ENCODE measurements around the gene LRRC4B.

Gene LRRC4B

GRCh38 chr19:50501568-50502475, 66.4 kb downstream of the LRRC4B start:
- 94% methylated on average over 19 of the region's 25 CpGs for WGBS (ENCODE audit: insufficient coverage)
- ChIA-PET POLR2A (interaction anchor here (0.6 kb wide), 1 partner anchor 608 kb away, joined by 3 read pairs; no protein-coding TSS in a partner anchor), CTCF (interaction anchor here (0.6 to 0.7 kb wide), 2 partner anchors 16 to 67 kb away, joined by 3 read pairs; no protein-coding TSS in a partner anchor)
- H3K27ac ChIP-seq (ENCODE audit: insufficient read depth in 1 of 2, low read depth in 1 of 2, low read length in 2 of 2, poor library complexity in 1 of 2, severe bottlenecking in 2 of 2), result no peak overlapping the region
- DNase-seq, result no peak
- H3K27me3 ChIP-seq (replicated peaks in 2 of 5; ENCODE audit: control insufficient read depth in 4 of 5, insufficient read depth in 5 of 5, low read length in 4 of 5), result no peaks in the 10 kb centered on the region
- H3K36me3 ChIP-seq (ENCODE audit: control insufficient read depth in 4 of 4, insufficient read depth in 4 of 4, low read length in 3 of 4), result peaks cover 0 to 4% (median under 1%) of the 10 kb centered on the region in 4 experiments
- H3K4me3 ChIP-seq (ENCODE audit: control insufficient read depth in 1 of 7, extremely low read depth in 1 of 7, insufficient read depth in 4 of 7, low read depth in 2 of 7, low read length in 6 of 7), result no peak overlapping the region
- H3K4me1 ChIP-seq (ENCODE audit: control extremely low read depth in 1 of 4, control insufficient read depth in 4 of 4, insufficient read depth in 4 of 4, low read length in 3 of 4), result no peaks in the 10 kb centered on the region
- H3K9me3 ChIP-seq (ENCODE audit: control extremely low read depth in 1 of 5, control insufficient read depth in 4 of 5, insufficient read depth in 2 of 5, low read depth in 1 of 5, low read length in 4 of 5), result no peaks in the 10 kb centered on the region

GRCh38 chr19:50501186-50501567, 67.1 kb downstream of the LRRC4B start:
- H3K36me3 ChIP-seq (ENCODE audit: control insufficient read depth in 4 of 4, insufficient read depth in 4 of 4, low read length in 3 of 4), result peaks cover 0 to 2% (median under 1%) of the 10 kb centered on the region in 4 experiments
- no peak overlapping the region for H3K4me3 ChIP-seq (ENCODE audit: control insufficient read depth in 1 of 7, extremely low read depth in 1 of 7, insufficient read depth in 4 of 7, low read depth in 2 of 7, low read length in 6 of 7)
- no peaks in the 10 kb centered on the region for H3K4me1 ChIP-seq (ENCODE audit: control extremely low read depth in 1 of 4, control insufficient read depth in 4 of 4, insufficient read depth in 4 of 4, low read length in 3 of 4)
- no peak overlapping the region for H3K27ac ChIP-seq (ENCODE audit: insufficient read depth in 1 of 2, low read depth in 1 of 2, low read length in 2 of 2, poor library complexity in 1 of 2, severe bottlenecking in 2 of 2)
- CTCF ChIA-PET, result interaction anchor here (0.7 kb wide), 1 partner anchor 68 kb away, joined by 3 read pairs; no protein-coding TSS in a partner anchor
- no peaks in the 10 kb centered on the region for H3K9me3 ChIP-seq (ENCODE audit: control extremely low read depth in 1 of 5, control insufficient read depth in 4 of 5, insufficient read depth in 2 of 5, low read depth in 1 of 5, low read length in 4 of 5)
- WGBS (ENCODE audit: insufficient coverage), result 85% methylated on average over 10 of the region's 12 CpGs
- DNase-seq, result no peak
- H3K27me3 ChIP-seq (replicated peaks in 2 of 5; ENCODE audit: control insufficient read depth in 4 of 5, insufficient read depth in 5 of 5, low read length in 4 of 5), result no peaks in the 10 kb centered on the region
- POLR2A ChIA-PET, result interaction anchor here (0.6 kb wide), 1 partner anchor 608 kb away, joined by 3 read pairs; no protein-coding TSS in a partner anchor

GRCh38 chr19:50500753-50501151, 67.5 kb downstream of the LRRC4B start:
- no peaks in the 10 kb centered on the region for H3K4me1 ChIP-seq (ENCODE audit: control extremely low read depth in 1 of 4, control insufficient read depth in 4 of 4, insufficient read depth in 4 of 4, low read length in 3 of 4)
- H3K27ac ChIP-seq (ENCODE audit: insufficient read depth in 1 of 2, low read depth in 1 of 2, low read length in 2 of 2, poor library complexity in 1 of 2, severe bottlenecking in 2 of 2), result no peak overlapping the region
- ChIA-PET POLR2A (no interaction called here), CTCF (no interaction called here)
- H3K9me3 ChIP-seq (ENCODE audit: control extremely low read depth in 1 of 5, control insufficient read depth in 4 of 5, insufficient read depth in 2 of 5, low read depth in 1 of 5, low read length in 4 of 5), result no peaks in the 10 kb centered on the region
- H3K4me3 ChIP-seq (ENCODE audit: control insufficient read depth in 1 of 7, extremely low read depth in 1 of 7, insufficient read depth in 4 of 7, low read depth in 2 of 7, low read length in 6 of 7), result no peak overlapping the region
- no peak for DNase-seq
- H3K36me3 ChIP-seq (ENCODE audit: control insufficient read depth in 4 of 4, insufficient read depth in 4 of 4, low read length in 3 of 4), result peaks cover 0 to 2% (median 0%) of the 10 kb centered on the region in 4 experiments
- H3K27me3 ChIP-seq (replicated peaks in 2 of 5; ENCODE audit: control insufficient read depth in 4 of 5, insufficient read depth in 5 of 5, low read length in 4 of 5), result no peaks in the 10 kb centered on the region
- WGBS (ENCODE audit: insufficient coverage), result 83% methylated on average over 10 of the region's 10 CpGs

- peak; percentile 47 to 59 (median 49) for DNase-seq
- Histone ChIP-seq H3K27me3 (replicated peaks in 2 of 5; ENCODE audit: control insufficient read depth in 4 of 5, insufficient read depth in 5 of 5, low read length in 4 of 5) (no peaks in the 10 kb centered on the region), H3K4me1 (ENCODE audit: control extremely low read depth in 1 of 4, control insufficient read depth in 4 of 4, insufficient read depth in 4 of 4, low read length in 3 of 4) (no peaks in the 10 kb centered on the region), H3K4me3 (ENCODE audit: control insufficient read depth in 1 of 7, extremely low read depth in 1 of 7, insufficient read depth in 4 of 7, low read depth in 2 of 7, low read length in 6 of 7) (peak overlapping the region in 1 of 7 experiments; percentile 18), H3K9me3 (ENCODE audit: control extremely low read depth in 1 of 5, control insufficient read depth in 4 of 5, insufficient read depth in 2 of 5, low read depth in 1 of 5, low read length in 4 of 5) (no peaks in the 10 kb centered on the region), H3K36me3 (ENCODE audit: control insufficient read depth in 4 of 4, insufficient read depth in 4 of 4, low read length in 3 of 4) (no peaks in the 10 kb centered on the region), H3K27ac (ENCODE audit: insufficient read depth in 1 of 2, low read depth in 1 of 2, low read length in 2 of 2, poor library complexity in 1 of 2, severe bottlenecking in 2 of 2) (no peak overlapping the region)
- 86% methylated on average over 19 of the region's 27 CpGs for WGBS (ENCODE audit: insufficient coverage)
- ChIA-PET CTCF (interaction anchor here (0.5 kb wide), 1 partner anchor 91 kb away, joined by 3 read pairs; no protein-coding TSS in a partner anchor), POLR2A (no interaction called here)
Observed at GRCh38 chr19:50500060-50500752, 68.0 kb downstream of the LRRC4B start.

- H3K9me3 ChIP-seq (ENCODE audit: control extremely low read depth in 1 of 5, control insufficient read depth in 4 of 5, insufficient read depth in 2 of 5, low read depth in 1 of 5, low read length in 4 of 5), result no peaks in the 10 kb centered on the region
- 97% methylated on average over 11 of the region's 11 CpGs for WGBS (ENCODE audit: insufficient coverage)
- CTCF ChIA-PET, result no interaction called here
- no peaks in the 10 kb centered on the region for H3K27me3 ChIP-seq (replicated peaks in 2 of 5; ENCODE audit: control insufficient read depth in 4 of 5, insufficient read depth in 5 of 5, low read length in 4 of 5)
- no peak overlapping the region for H3K27ac ChIP-seq (ENCODE audit: insufficient read depth in 1 of 2, low read depth in 1 of 2, low read length in 2 of 2, poor library complexity in 1 of 2, severe bottlenecking in 2 of 2)
- no peaks in the 10 kb centered on the region for H3K4me1 ChIP-seq (ENCODE audit: control extremely low read depth in 1 of 4, control insufficient read depth in 4 of 4, insufficient read depth in 4 of 4, low read length in 3 of 4)
- DNase-seq, result no peak
- no peaks in the 10 kb centered on the region for H3K36me3 ChIP-seq (ENCODE audit: control insufficient read depth in 4 of 4, insufficient read depth in 4 of 4, low read length in 3 of 4)
- POLR2A ChIA-PET, result no interaction called here
- H3K4me3 ChIP-seq (ENCODE audit: control insufficient read depth in 1 of 7, extremely low read depth in 1 of 7, insufficient read depth in 4 of 7, low read depth in 2 of 7, low read length in 6 of 7), result no peak overlapping the region
Observed at GRCh38 chr19:50498219-50499056, 69.8 kb downstream of the LRRC4B start.

GRCh38 chr19:50497022-50497405, 71.2 kb downstream of the LRRC4B start:
- POLR2A ChIA-PET, result no interaction called here
- H3K27me3 ChIP-seq (replicated peaks in 2 of 5; ENCODE audit: control insufficient read depth in 4 of 5, insufficient read depth in 5 of 5, low read length in 4 of 5), result no peaks in the 10 kb centered on the region
- H3K4me1 ChIP-seq (ENCODE audit: control extremely low read depth in 1 of 4, control insufficient read depth in 4 of 4, insufficient read depth in 4 of 4, low read length in 3 of 4), result peaks cover 0 to 5% (median 4%) of the 10 kb centered on the region in 4 experiments
- H3K4me3 ChIP-seq (ENCODE audit: control insufficient read depth in 1 of 7, extremely low read depth in 1 of 7, insufficient read depth in 4 of 7, low read depth in 2 of 7, low read length in 6 of 7), result no peak overlapping the region
- H3K36me3 ChIP-seq (ENCODE audit: control insufficient read depth in 4 of 4, insufficient read depth in 4 of 4, low read length in 3 of 4), result no peaks in the 10 kb centered on the region
- H3K27ac ChIP-seq (ENCODE audit: insufficient read depth in 1 of 2, low read depth in 1 of 2, low read length in 2 of 2, poor library complexity in 1 of 2, severe bottlenecking in 2 of 2), result no peak overlapping the region
- DNase-seq, result no peak
- 97% methylated on average over 5 of the region's 8 CpGs for WGBS (ENCODE audit: insufficient coverage)
- H3K9me3 ChIP-seq (ENCODE audit: control extremely low read depth in 1 of 5, control insufficient read depth in 4 of 5, insufficient read depth in 2 of 5, low read depth in 1 of 5, low read length in 4 of 5), result no peaks in the 10 kb centered on the region
- CTCF ChIA-PET, result interaction anchor here (1.0 kb wide), 1 partner anchor 13 kb away, joined by 4 read pairs; no protein-coding TSS in a partner anchor

Data from common myeloid progenitor, CD34-positive (primary cell).